RWPE2 (cell line): Measurements from ENCODE around the gene RAD18.

ENCODE experiments used
- ATAC-seq: fragments of 200-7000 bp; cut with Tn5 transposase; 3 replicates; pipeline ENCODE4 v1.9.1; 2021; ENCODE audit warnings: low read depth
- DNase-seq: peaks from one replicate; pipeline ENCODE4 v3.0.0-alpha.2; 2020; ENCODE audit warnings: low spot score
- H3K27ac ChIP-seq: fragments of 450-650 bp; 2 replicates; pipeline ENCODE4 v1.5.1; 2017; ENCODE audit warnings: mild to moderate bottlenecking; ENCODE audit not compliant: poor library complexity, severe bottlenecking
- H3K27me3 ChIP-seq: fragments of 250-450 bp; sonication (Bioruptor Pico); 2 replicates; pipeline ENCODE4 v1.5.1; 2021; ENCODE audit warnings: mild to moderate bottlenecking, moderate library complexity; ENCODE audit not compliant: insufficient read depth, poor library complexity, severe bottlenecking
- H3K36me3 ChIP-seq: fragments of 250-450 bp; sonication (Bioruptor Pico); 2 replicates; pipeline ENCODE4 v1.5.1; 2020; ENCODE audit warnings: low read depth, mild to moderate bottlenecking, moderate library complexity
- H3K4me1 ChIP-seq: fragments of 250-450 bp; sonication (Bioruptor Pico); 2 replicates; pipeline ENCODE4 v1.5.1; 2021; ENCODE audit warnings: mild to moderate bottlenecking, moderate library complexity; ENCODE audit not compliant: insufficient read depth, poor library complexity, severe bottlenecking
- H3K4me3 ChIP-seq: fragments of 250-450 bp; sonication (Bioruptor Pico); 2 replicates; pipeline ENCODE4 v1.5.1; 2021; ENCODE audit warnings: mild to moderate bottlenecking, moderate library complexity; ENCODE audit not compliant: severe bottlenecking
- H3K9me3 ChIP-seq: fragments of 250-450 bp; sonication (Bioruptor Pico); 2 replicates; pipeline ENCODE4 v1.5.1; 2021; ENCODE audit warnings: mild to moderate bottlenecking, moderate library complexity; ENCODE audit not compliant: severe bottlenecking
- CTCF ChIP-seq: fragments of 450-650 bp; IDR thresholded peaks from one replicate; pipeline ENCODE4 v1.5.1; 2017; ENCODE audit warnings: mild to moderate bottlenecking, moderate library complexity; ENCODE audit not compliant: poor library complexity, severe bottlenecking

RAD18 gene

DNA sequence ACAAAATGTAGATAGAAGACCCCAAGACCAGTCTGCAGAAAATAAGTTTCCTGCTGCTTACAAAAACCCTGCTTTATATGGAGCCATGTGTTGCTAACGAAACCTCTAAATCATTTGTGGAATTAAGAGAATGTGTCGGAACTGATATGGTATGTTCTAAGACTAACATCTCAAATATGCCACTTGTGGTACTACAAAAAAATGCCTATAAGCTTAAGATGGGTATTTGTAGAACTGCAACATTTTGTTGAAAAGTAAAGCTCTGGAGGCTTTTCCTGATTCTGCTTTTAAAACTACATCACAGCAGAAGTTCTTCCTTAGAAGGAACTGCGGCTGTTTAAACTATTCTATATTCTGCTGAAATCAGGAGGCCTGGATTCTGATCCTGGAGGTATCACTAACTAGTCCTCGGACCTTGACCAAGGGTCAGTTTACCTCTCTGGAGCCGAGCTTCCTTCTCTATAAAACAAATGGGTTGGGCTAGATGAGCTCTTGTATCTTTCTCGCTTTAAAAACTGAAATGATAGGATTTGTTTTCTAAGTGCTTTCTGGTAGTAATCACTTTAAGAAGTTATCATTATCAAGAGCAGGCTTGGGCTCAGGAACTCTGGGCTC, 74.9 kb downstream of the RAD18 start:
- ATAC-seq (no peak), DNase-seq (no peak)
- no peaks in the 10 kb centered on the region for H3K9me3 ChIP-seq
- no peak overlapping the region for H3K4me3 ChIP-seq
- peaks cover 5% of the 10 kb centered on the region for H3K4me1 ChIP-seq
- H3K27me3 ChIP-seq = no peaks in the 10 kb centered on the region
- TF ChIP-seq CTCF = no peak
- H3K36me3 ChIP-seq = peaks cover 13% of the 10 kb centered on the region
- H3K27ac ChIP-seq = no peak overlapping the region

- no peak for TF ChIP-seq CTCF
- peaks cover 5% of the 10 kb centered on the region for H3K4me1 ChIP-seq
- peaks cover 13% of the 10 kb centered on the region for H3K36me3 ChIP-seq
- H3K27me3 ChIP-seq = no peaks in the 10 kb centered on the region
- no peak for DNase-seq
- H3K9me3 ChIP-seq = no peaks in the 10 kb centered on the region
- ATAC-seq = no peak
- no peak overlapping the region for H3K27ac ChIP-seq
- H3K4me3 ChIP-seq = no peak overlapping the region
Measured at GRCh38 chr3:8887435-8888300, 75.6 kb downstream of the RAD18 start.

DNA sequence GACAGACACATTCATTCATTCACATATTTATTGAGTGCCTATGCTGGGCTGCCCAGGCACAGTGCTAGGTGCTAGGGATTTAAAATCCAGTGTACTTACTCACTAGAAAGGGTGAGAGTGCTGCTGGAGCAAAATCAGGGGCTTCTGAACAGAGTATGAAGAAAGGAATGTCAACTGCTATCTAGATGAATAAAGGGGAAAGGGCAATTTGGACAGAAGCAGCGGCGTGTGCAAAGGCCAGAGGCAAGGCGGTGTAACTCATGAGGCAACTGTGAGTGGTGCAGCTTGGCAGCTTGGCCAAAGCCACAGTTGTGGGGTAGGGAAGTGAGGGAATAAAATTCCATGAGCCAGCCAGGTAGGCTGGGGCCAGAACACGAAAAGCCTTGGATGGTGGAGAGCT, 76.7 kb downstream of the RAD18 start:
- H3K27ac ChIP-seq = no peak overlapping the region
- H3K4me1 ChIP-seq = no peaks in the 10 kb centered on the region
- no peaks in the 10 kb centered on the region for H3K27me3 ChIP-seq
- no peak overlapping the region for H3K4me3 ChIP-seq
- ATAC-seq = no peak
- no peaks in the 10 kb centered on the region for H3K9me3 ChIP-seq
- peaks cover 16% of the 10 kb centered on the region for H3K36me3 ChIP-seq
- TF ChIP-seq CTCF = no peak
- no peak for DNase-seq

- Histone ChIP-seq H3K27me3 (no peaks in the 10 kb centered on the region), H3K4me1 (no peaks in the 10 kb centered on the region), H3K9me3 (no peaks in the 10 kb centered on the region), H3K36me3 (peaks cover 24% of the 10 kb centered on the region), H3K4me3 (no peak overlapping the region), H3K27ac (no peak overlapping the region)
- TF ChIP-seq CTCF = no peak
- DNase-seq (no peak), ATAC-seq (no peak)
Measured at GRCh38 chr3:8885536-8886316, 77.5 kb downstream of the RAD18 start.
